ENCODE data around the gene AMIGO1.

Gene AMIGO1

GRCh38 chr1:109500941-109501381 is 8.6 kb downstream of the AMIGO1 start:
- DNase-seq: no peak

GRCh38 chr1:109499661-109500536 is 9.6 kb downstream of the AMIGO1 start:
- peak; percentile 79 for DNase-seq

- DNase-seq: no peak
Measured at GRCh38 chr1:109499081-109499480, 10.4 kb downstream of the AMIGO1 start.

GRCh38 chr1:109498161-109498801 is 11.2 kb downstream of the AMIGO1 start:
- DNase-seq: no peak

GRCh38 chr1:109497449-109498160 is 11.9 kb downstream of the AMIGO1 start:
- no peak for DNase-seq

GRCh38 chr1:109495738-109496137 is 13.8 kb downstream of the AMIGO1 start:
- no peak for DNase-seq

GRCh38 chr1:109493805-109494539 is 15.6 kb downstream of the AMIGO1 start, which contains the start of gene CYB561D1:
CYB561D1 (plus strand) TSS chr1:109494094; CDS start chr1:109494140, 46 bp downstream.
- peak; percentile 98 for DNase-seq

- no peak for DNase-seq
Measured at GRCh38 chr1:109493227-109493626, 16.3 kb downstream of the AMIGO1 start.

GRCh38 chr1:109492779-109493178 is 16.7 kb downstream of the AMIGO1 start:
- no peak for DNase-seq

- DNase-seq: no peak
Measured at GRCh38 chr1:109491372-109491771, 18.2 kb downstream of the AMIGO1 start.

GRCh38 chr1:109490934-109491302 is 18.6 kb downstream of the AMIGO1 start:
- no peak for DNase-seq

GRCh38 chr1:109490029-109490933 is 19.2 kb downstream of the AMIGO1 start:
- DNase-seq: peak; percentile 88

GRCh38 chr1:109488696-109489095 is 20.8 kb downstream of the AMIGO1 start:
- no peak for DNase-seq

GRCh38 chr1:109488201-109488600 is 21.3 kb downstream of the AMIGO1 start:
- no peak for DNase-seq

GRCh38 chr1:109487261-109487660 is 22.3 kb downstream of the AMIGO1 start:
- no peak for DNase-seq

GRCh38 chr1:109485001-109485400 is 24.5 kb downstream of the AMIGO1 start:
- DNase-seq: no peak

- peak; percentile 74 for DNase-seq
Measured at GRCh38 chr1:109484519-109484975, 25.0 kb downstream of the AMIGO1 start.

GRCh38 chr1:109483672-109484518 is 25.6 kb downstream of the AMIGO1 start, which contains the start of gene ATXN7L2:
ATXN7L2 (plus strand) TSS chr1:109483905; CDS start chr1:109483954, 49 bp downstream.
- DNase-seq: peak; percentile 93

GRCh38 chr1:109482791-109483671 is 26.5 kb downstream of the AMIGO1 start:
- peak; percentile 82 for DNase-seq

Measured in activated CD8-positive, alpha-beta memory T cell treated with anti-CD3 and anti-CD28 coated beads for 24 hours (primary cell).